SK-N-SH treated with all-trans-retinoic acid at 6 μM for 48 hours (cell line): Measurements from ENCODE around the gene DAND5.

ENCODE experiments used
- ATAC-seq: fragments of 200-7000 bp; cut with Tn5 transposase; 3 replicates; pipeline ENCODE4 v1.9.1; 2020; ENCODE audit warnings: mild to moderate bottlenecking, moderate library complexity
- ARNTL ChIP-seq: fragments of 450-650 bp; formaldehyde crosslinking; IDR thresholded peaks from 2 replicates; pipeline ENCODE4 v1.5.0; 2020; ENCODE audit warnings: low read depth, mild to moderate bottlenecking, moderate library complexity, borderline replicate concordance
- BACH2 ChIP-seq: fragments of 250-450 bp; sonication (Bioruptor Pico); IDR thresholded peaks from 2 replicates; pipeline ENCODE4 v1.9.0; 2021; ENCODE audit warnings: mild to moderate bottlenecking, borderline replicate concordance
- CREB5 ChIP-seq: fragments of 250-450 bp; sonication (Bioruptor Pico); IDR thresholded peaks from 2 replicates; pipeline ENCODE4 v1.5.1; 2020; ENCODE audit warnings: low read depth, mild to moderate bottlenecking, moderate library complexity
- CSDC2 ChIP-seq: fragments of 250-450 bp; sonication (Bioruptor Pico); IDR thresholded peaks from 2 replicates; pipeline ENCODE4 v1.5.0; 2020; ENCODE audit warnings: mild to moderate bottlenecking, moderate library complexity
- CSRNP3 ChIP-seq: fragments of 250-450 bp; sonication (Bioruptor Pico); IDR thresholded peaks from 2 replicates; pipeline ENCODE4 v1.5.1; 2021; ENCODE audit warnings: mild to moderate bottlenecking, moderate library complexity
- ESRRG ChIP-seq: fragments of 250-450 bp; sonication (Bioruptor Pico); IDR thresholded peaks from 2 replicates; pipeline ENCODE4 v1.6.1; 2021; ENCODE audit warnings: mild to moderate bottlenecking
- ISL1 ChIP-seq: fragments of 250-450 bp; sonication (Bioruptor Pico); IDR thresholded peaks from 2 replicates; pipeline ENCODE4 v2.1.2; 2022; ENCODE audit warnings: mild to moderate bottlenecking, moderate library complexity
- PATZ1 ChIP-seq: fragments of 250-450 bp; sonication (Bioruptor Pico); IDR thresholded peaks from 2 replicates; pipeline ENCODE4 v1.8.0; 2020; ENCODE audit warnings: mild to moderate bottlenecking, moderate library complexity, borderline replicate concordance
- POU6F1 ChIP-seq: fragments of 250-450 bp; sonication (Bioruptor Pico); IDR thresholded peaks from 2 replicates; pipeline ENCODE4 v1.8.0; 2021; ENCODE audit warnings: low read depth, mild to moderate bottlenecking, moderate library complexity, borderline replicate concordance
- PPARA ChIP-seq: fragments of 250-450 bp; sonication (Bioruptor Pico); IDR thresholded peaks from 2 replicates; pipeline ENCODE4 v1.5.0; 2020; ENCODE audit warnings: mild to moderate bottlenecking, borderline replicate concordance
- RARB ChIP-seq: fragments of 250-450 bp; sonication (Bioruptor Pico); IDR thresholded peaks from 2 replicates; pipeline ENCODE4 v1.8.0; 2021; ENCODE audit warnings: mild to moderate bottlenecking, moderate library complexity
- SNAI2 ChIP-seq: fragments of 250-450 bp; sonication (Bioruptor Pico); IDR thresholded peaks from 2 replicates; pipeline ENCODE4 v1.5.0; 2020; ENCODE audit warnings: mild to moderate bottlenecking, moderate library complexity
- TOX ChIP-seq: fragments of 250-450 bp; sonication (Bioruptor Pico); IDR thresholded peaks from 2 replicates; pipeline ENCODE4 v1.8.0; 2021; ENCODE audit warnings: mild to moderate bottlenecking, moderate library complexity, borderline replicate concordance
- TSHZ2 ChIP-seq: fragments of 250-450 bp; sonication (Bioruptor Pico); IDR thresholded peaks from 2 replicates; pipeline ENCODE4 v1.5.0; 2020; ENCODE audit warnings: mild to moderate bottlenecking, moderate library complexity
- ZFP3 ChIP-seq: fragments of 250-450 bp; sonication (Bioruptor Pico); IDR thresholded peaks from 2 replicates; pipeline ENCODE4 v1.5.0; 2020; ENCODE audit warnings: mild to moderate bottlenecking, moderate library complexity
- ZFP30 ChIP-seq: fragments of 450-650 bp; formaldehyde crosslinking; IDR thresholded peaks from 2 replicates; pipeline ENCODE4 v1.5.0; 2022; ENCODE audit warnings: mild to moderate bottlenecking, moderate library complexity
- ZNF565 ChIP-seq: fragments of 450-650 bp; formaldehyde crosslinking; conservative IDR thresholded peaks from 2 replicates; pipeline ENCODE4 v1.5.0; 2020; ENCODE audit warnings: low read depth, mild to moderate bottlenecking, moderate library complexity
- ZNF70 ChIP-seq: fragments of 450-650 bp; formaldehyde crosslinking; IDR thresholded peaks from 2 replicates; pipeline ENCODE4 v1.5.0; 2020; ENCODE audit warnings: mild to moderate bottlenecking, moderate library complexity

The DAND5 gene

GRCh38 chr19:13018035-13018914, 48.9 kb downstream of the DAND5 start:
- TF ChIP-seq ARNTL, result no peak
- TF ChIP-seq CSRNP3 (CRISPR knock-in tag), result no peak
- no peak for TF ChIP-seq POU6F1 (CRISPR knock-in tag)
- peak; percentile 22; the same call in 1 of the 3 replicates for ATAC-seq

GRCh38 chr19:13019332-13019731, 50.0 kb downstream of the DAND5 start:
- no peak for TF ChIP-seq ESRRG
- TF ChIP-seq RARB (CRISPR knock-in tag), result no peak
- TF ChIP-seq ZFP30 (CRISPR knock-in tag), result no peak
- TF ChIP-seq ZFP3 (CRISPR knock-in tag), result no peak
- no peak for TF ChIP-seq CREB5 (CRISPR knock-in tag)
- no peak for TF ChIP-seq CSDC2 (CRISPR knock-in tag)
- no peak for TF ChIP-seq CSRNP3 (CRISPR knock-in tag)
- no peak for TF ChIP-seq PPARA (CRISPR knock-in tag)
- no peak for TF ChIP-seq TSHZ2 (CRISPR knock-in tag)
- TF ChIP-seq ISL1, result no peak
- no peak for TF ChIP-seq BACH2 (CRISPR knock-in tag)
- TF ChIP-seq PATZ1 (CRISPR knock-in tag), result no peak
- no peak for TF ChIP-seq POU6F1 (CRISPR knock-in tag)
- no peak for TF ChIP-seq ARNTL
- ATAC-seq, result no peak

GRCh38 chr19:13020002-13020414, 50.6 kb downstream of the DAND5 start:
- ATAC-seq, result no peak
- TF ChIP-seq TOX, result no peak
- no peak for TF ChIP-seq SNAI2 (CRISPR knock-in tag)
- TF ChIP-seq POU6F1 (CRISPR knock-in tag), result no peak
- no peak for TF ChIP-seq ZNF70
- TF ChIP-seq CSRNP3 (CRISPR knock-in tag), result no peak
- TF ChIP-seq ZNF565 (CRISPR knock-in tag), result no peak
- no peak for TF ChIP-seq CREB5 (CRISPR knock-in tag)
- no peak for TF ChIP-seq ARNTL
